HG03108 (cell line): ENCODE results near the gene VARS2.
"Not testable (repeated sequence)": the region's sequence is repeated elsewhere in the genome, so short reads cannot be mapped to it uniquely, and the experiment has no call there.

Experiments
- ATAC-seq: cut with Tn5 transposase; IDR thresholded peaks from one replicate; pipeline ENCODE4 v1.9.1; 2021; ENCODE audit warnings: moderate library complexity; ENCODE audit not compliant: unreplicated experiment

Gene VARS2

GRCh38 chr6:30914076-30914853, at the start of gene VARS2:
Gene VARS2, plus strand, starts transcription at chr6:30914238. Its CDS starts 599 bp downstream, at chr6:30914837.
- peak; percentile 75 for ATAC-seq

- ATAC-seq = no peak
Observed at GRCh38 chr6:30864325-30864724, 49.7 kb upstream of the VARS2 start.

- ATAC-seq = not testable (repeated sequence)
Observed at GRCh38 chr6:30869241-30869749, 44.7 kb upstream of the VARS2 start.

GRCh38 chr6:30870546-30870945, 43.5 kb upstream of the VARS2 start:
- ATAC-seq = no peak

GRCh38 chr6:30871592-30872183, 42.4 kb upstream of the VARS2 start:
- ATAC-seq = no peak

GRCh38 chr6:30873137-30873640, 40.8 kb upstream of the VARS2 start:
- ATAC-seq = no peak

- ATAC-seq = not testable (repeated sequence)
Observed at GRCh38 chr6:30873795-30874194, 40.2 kb upstream of the VARS2 start.

- no peak for ATAC-seq
Observed at GRCh38 chr6:30875244-30876038, 38.6 kb upstream of the VARS2 start.

- ATAC-seq = no peak
Observed at GRCh38 chr6:30876039-30876730, 37.9 kb upstream of the VARS2 start.

- peak; percentile 55 for ATAC-seq
Observed at GRCh38 chr6:30877419-30878262, 36.4 kb upstream of the VARS2 start.

- no peak for ATAC-seq
Observed at GRCh38 chr6:30879684-30880427, 34.2 kb upstream of the VARS2 start.

GRCh38 chr6:30880698-30881252, 33.3 kb upstream of the VARS2 start:
- ATAC-seq = no peak

- no peak for ATAC-seq
Observed at GRCh38 chr6:30881392-30882203, 32.4 kb upstream of the VARS2 start.

GRCh38 chr6:30882204-30882758, 31.8 kb upstream of the VARS2 start:
- ATAC-seq = no peak

GRCh38 chr6:30882759-30883684, 31.0 kb upstream of the VARS2 start:
- ATAC-seq = no peak

GRCh38 chr6:30883685-30884520, 30.1 kb upstream of the VARS2 start, which contains the start of gene DDR1:
Gene DDR1, plus strand, starts transcription at chr6:30884519. Its CDS starts 4,211 bp downstream, at chr6:30888730.
- no peak for ATAC-seq
